GM12878 (cell line): ENCODE measurements around the gene MGA. TPM values are rescaled to one million over a fixed set of nuclear protein-coding genes. Genes with fewer than 3 reads are reported as not detected.

Experiments
- ATAC-seq: fragments of 200-7000 bp; cut with Tn5 transposase; 3 replicates; pipeline ENCODE4 v1.9.1; 2020; ENCODE audit warnings: mild to moderate bottlenecking, moderate library complexity
- BruUV-seq: library from RNA; stranded (reverse); fragments of 400-500 nt; replicated peaks from 2 replicates; lab custom pipeline; 2021; lab: Mats Ljungman, UMichigan
- CTCF ChIA-PET: fragments of 300-600 bp; sonication (Branson Sonifier 250); formaldehyde crosslinking; extraction: SDS; loops from one replicate; lab custom pipeline; 2021; ENCODE audit warnings: inconsistent platforms; lab: Yijun Ruan, JAX
- POLR2A ChIA-PET: fragments of 350-600 bp; formaldehyde crosslinking; extraction: SDS; loops from one replicate; lab custom pipeline; 2021; ENCODE audit warnings: inconsistent platforms; lab: Charles Lee
- RAD21 ChIA-PET: fragments of 300-600 bp; sonication (Branson Sonifier 250); formaldehyde crosslinking; loops from one replicate; lab custom pipeline; 2023; ENCODE audit warnings: antibody characterized with exemption; ENCODE audit not compliant: unreplicated experiment; lab: Charles Lee
- SMC1A ChIA-PET: fragments of 300-600 bp; sonication (Branson Sonifier 250); formaldehyde crosslinking; loops from one replicate; lab custom pipeline; 2023; ENCODE audit not compliant: unreplicated experiment, uncharacterized antibody; lab: Charles Lee
- DNase-seq: peaks from one replicate; pipeline ENCODE4 v3.0.0-alpha.2; 2011; ENCODE audit warnings: low read depth, low spot score
- FAIRE-seq: peaks from 3 replicates; lab custom pipeline; 2011; peaks lifted over from hg19 to GRCh38; lab: Jason Lieb, UNC
- H2AFZ ChIP-seq: 2 replicates; pipeline ENCODE4 v1.6.0; 2011; ENCODE audit warnings: low read depth, low read length, control low read depth; ENCODE audit not compliant: control insufficient read depth
- H3K27ac ChIP-seq: 2 replicates; pipeline ENCODE4 v1.5.1; 2011; ENCODE audit warnings: control low read depth; ENCODE audit not compliant: control insufficient read depth, insufficient read depth
- H3K27me3 ChIP-seq, 2 experiments: replicated peaks in 1 of 2; 2 replicates each; pipeline versions ENCODE4 v1.6.0 to v1.6.1; 2011; ENCODE audit warnings: low read length in 1 of 2; ENCODE audit not compliant: control insufficient read depth in 2 of 2, insufficient read depth in 2 of 2
- H3K36me3 ChIP-seq, 2 experiments: 2 replicates each; pipeline ENCODE4 v1.5.1; 2011; ENCODE audit warnings: low read length in 1 of 2; ENCODE audit not compliant: control insufficient read depth in 2 of 2, insufficient read depth in 2 of 2
- H3K4me1 ChIP-seq: 2 replicates; pipeline ENCODE4 v1.6.1; 2011; ENCODE audit warnings: mild to moderate bottlenecking, low read length, moderate library complexity, mixed read lengths; ENCODE audit not compliant: control insufficient read depth, insufficient read depth
- H3K4me2 ChIP-seq: 2 replicates; pipeline ENCODE4 v1.6.0; 2011; ENCODE audit warnings: control low read depth; ENCODE audit not compliant: control insufficient read depth, insufficient read depth
- H3K4me3 ChIP-seq: fragments of 200-600 bp; sonication (generic); 2 replicates; pipeline ENCODE4 v1.5.1; 2016
- H3K79me2 ChIP-seq: 2 replicates; pipeline ENCODE4 v1.6.0; 2011; ENCODE audit warnings: low read length; ENCODE audit not compliant: control insufficient read depth, insufficient read depth
- H3K9ac ChIP-seq: 2 replicates; pipeline ENCODE4 v1.8.0; 2011; ENCODE audit warnings: low read length, control low read depth, mixed read lengths; ENCODE audit not compliant: control insufficient read depth, insufficient read depth
- H3K9me3 ChIP-seq: replicated peaks from 3 replicates; pipeline ENCODE4 v1.5.1; 2011; ENCODE audit warnings: mild to moderate bottlenecking, low read length; ENCODE audit not compliant: control insufficient read depth, insufficient read depth
- H4K20me1 ChIP-seq: 2 replicates; pipeline ENCODE4 v1.6.0; 2011; ENCODE audit not compliant: control insufficient read depth, insufficient read depth
- BRCA1 ChIP-seq: IDR thresholded peaks from 2 replicates; pipeline ENCODE4 v1.6.1; 2011; ENCODE audit warnings: low read depth, low read length, improper control_type of control experiment
- CEBPB ChIP-seq, 2 experiments: fragments of 150-350 bp in 1 of 2; IDR thresholded peaks; 2 replicates each; pipeline ENCODE4 v1.6.1; 2012 to 2014; ENCODE audit warnings: low read depth in 2 of 2, low read length in 2 of 2, borderline replicate concordance in 1 of 2, inconsistent platforms in 1 of 2
- ETV6 ChIP-seq, 2 experiments: fragments of 450-650 bp in 1 of 2; IDR thresholded peaks in 1 of 2; conservative IDR thresholded peaks in 1 of 2; 2 replicates each; pipeline ENCODE4 v1.6.1; 2014; ENCODE audit warnings: antibody characterized with exemption in 1 of 2, borderline replicate concordance in 1 of 2, low read depth in 1 of 2, mild to moderate bottlenecking in 1 of 2, moderate library complexity in 1 of 2
- FOXM1 ChIP-seq: IDR thresholded peaks from 2 replicates; pipeline ENCODE4 v1.6.1; 2012; ENCODE audit warnings: low read depth, mild to moderate bottlenecking, inconsistent platforms, low read length, moderate library complexity
- IRF4 ChIP-seq: IDR thresholded peaks from 2 replicates; pipeline ENCODE4 v1.6.1; 2011; ENCODE audit warnings: low read depth, low read length
- JUND ChIP-seq: IDR thresholded peaks from 2 replicates; pipeline ENCODE4 v1.6.1; 2012; ENCODE audit warnings: low read depth, mild to moderate bottlenecking, low read length, improper control_type of control experiment, moderate library complexity
- NR2C1 ChIP-seq: fragments of 450-650 bp; IDR thresholded peaks from 2 replicates; pipeline ENCODE4 v1.6.1; 2017; ENCODE audit warnings: antibody characterized with exemption, mild to moderate bottlenecking, moderate library complexity
- WGBS: methylation state at CpG from one replicate; pipeline ENCODE4 v1.1.6; 2016; ENCODE audit warnings: low lambda C conversion rate; ENCODE audit not compliant: insufficient replicate concordance, insufficient coverage; ENCODE audit errors: missing lambda C conversion rate; 5-methylcytosine and 5-hydroxymethylcytosine counted together
- in situ Hi-C: fragments of 300-500 bp; cut with MboI; formaldehyde crosslinking; loops from 9 replicates; pipeline ENCODE4 v1.14.3; 2018; ENCODE audit warnings: mixed read lengths
- intact Hi-C: fragments of 100-400 bp; cut with micrococcal nuclease; formaldehyde crosslinking; loops from one replicate; pipeline ENCODE4 v1.14.2; 2022; ENCODE audit not compliant: unreplicated experiment
- polyA plus RNA-seq, 11 experiments: library from polyadenylated mRNA; depleted of rRNA in 4 of 11; unstranded in 6 of 11; stranded (reverse) in 5 of 11; fragments of >200 nt; fragmentation: Nextera tagmentation in 4 of 11; fragmentation: Illumina TruSeq in 1 of 11; extraction: Ambion mirVana in 4 of 11; extraction: Trizol in 1 of 11; gene quantifications; 1 replicate in 1 of 11; 2 replicates in 10 of 11; pipeline versions ENCODE4 v1.2.1 to v1.2.3, GENCODE V29; 2011 to 2016; ENCODE audit warnings: inconsistent platforms in 2 of 11, missing spikeins in 2 of 11, low read depth in 1 of 11
- total RNA-seq, 4 experiments: library from RNA; depleted of rRNA in 3 of 4; stranded (reverse); fragments of >200 nt in 3 of 4; fragmentation: Illumina TruSeq in 1 of 4; extraction: Trizol in 1 of 4; gene quantifications; 2 replicates each; pipeline versions ENCODE4 v1.2.1 to v1.2.3, GENCODE V29; 2013 to 2021

The MGA gene
- total and polyA plus RNA-seq, 10 of the 15 experiments (the other 5 are each of a cell fraction or from before 2014, with no cell fraction given), result 2.6 to 29.6 (median 17.0) TPM

GRCh38 chr15:41689834-41690233, 29.6 kb downstream of the MGA start:
- no peak overlapping the region for H3K4me3 ChIP-seq
- DNase-seq, result no peak
- H3K9ac ChIP-seq, result no peak overlapping the region
- CTCF ChIA-PET, result interaction anchor here (0.7 to 0.9 kb wide), 3 partner anchors 22 to 228 kb away, joined by 3 to 5 read pairs (median 3); no protein-coding TSS in a partner anchor
- 0 out of 4 replicates have a peak, but pooled peaks cover 0 to 4% of the 10 kb centered on the region in 2 experiments for H3K36me3 ChIP-seq
- TF ChIP-seq CEBPB (IDR thresholded peaks at IDR 0.05; ENCODE audit: borderline replicate concordance in 1 of 2, low read depth in 2 of 2, low read length in 2 of 2) (peak in 1 of 2 experiments; percentile 76; a peak in 1 of 4 replicates), JUND (no peak)
- TF ChIP-seq, all 136 proteins: peak for 1
- no peaks in the 10 kb centered on the region; the same call in 2 of the 3 replicates for H3K9me3 ChIP-seq
- ChIA-PET SMC1A (interaction anchor here (1.0 to 1.8 kb wide), 4 partner anchors 11 to 88 kb away, joined by 3 to 5 read pairs (median 4); no protein-coding TSS in a partner anchor), POLR2A (no interaction called here), RAD21 (interaction anchor here (1.1 kb wide), 1 partner anchor 15 kb away, joined by 3 read pairs; no protein-coding TSS in a partner anchor)
- no peaks in the 10 kb centered on the region for H3K27me3 ChIP-seq
- intact Hi-C loops, result loop anchor here (10.0 kb wide), 2 partner anchors 125 to 225 kb away; no protein-coding TSS in a partner anchor
- no peak overlapping the region for H3K27ac ChIP-seq
- no peak for ATAC-seq
- no peaks in the 10 kb centered on the region for H4K20me1 ChIP-seq
- peaks cover 67% of the 10 kb centered on the region for H3K79me2 ChIP-seq
- 100% methylated on average over 1 of the region's 1 CpG for WGBS
- no peak for FAIRE-seq
- no peak overlapping the region for H2AFZ ChIP-seq
- no TSS peak for BruUV-seq
- in situ Hi-C loops, result no loop called here
- peaks cover 7% of the 10 kb centered on the region; the same call in 1 of the 2 replicates for H3K4me1 ChIP-seq
- H3K4me2 ChIP-seq, result no peak overlapping the region

GRCh38 chr15:41690636-41691035, 30.4 kb downstream of the MGA start:
- ChIA-PET CTCF (interaction anchor here (0.6 kb wide), 1 partner anchor 135 kb away, joined by 3 read pairs; no protein-coding TSS in a partner anchor), POLR2A (interaction anchor here (0.7 kb wide), 2 partner anchors 14 to 814 kb away, joined by 6 read pairs; no protein-coding TSS in a partner anchor), SMC1A (interaction anchor here (1.0 to 1.8 kb wide), 4 partner anchors 10 to 30 kb away, joined by 3 to 5 read pairs (median 4); partner anchors contain the start of gene MGA), RAD21 (interaction anchor here (1.0 to 1.4 kb wide), 3 partner anchors 14 to 225 kb away, joined by 3 read pairs; no protein-coding TSS in a partner anchor)
- intact Hi-C loops, result loop anchor here (10.0 kb wide), 2 partner anchors 124 to 226 kb away; no protein-coding TSS in a partner anchor
- Histone ChIP-seq H3K4me2 (no peak overlapping the region), H3K4me1 (peaks cover 7% of the 10 kb centered on the region; the same call in 1 of the 2 replicates), H3K27me3 (no peaks in the 10 kb centered on the region), H3K36me3 (no peaks in the 10 kb centered on the region), H3K4me3 (no peak overlapping the region), H2AFZ (no peak overlapping the region), H3K27ac (no peak overlapping the region), H4K20me1 (no peaks in the 10 kb centered on the region), H3K9ac (no peak overlapping the region), H3K9me3 (no peaks in the 10 kb centered on the region), H3K79me2 (peaks cover 67% of the 10 kb centered on the region)
- no peak for FAIRE-seq
- no TSS peak for BruUV-seq
- no peak for TF ChIP-seq ETV6 (conservative IDR thresholded peaks at IDR 0.05 in 1 of 2, IDR thresholded peaks at IDR 0.05 in 1 of 2; ENCODE audit: borderline replicate concordance in 1 of 2, low read depth in 1 of 2)
- TF ChIP-seq IRF4, result no peak
- TF ChIP-seq FOXM1, result no peak
- no peak for TF ChIP-seq BRCA1
- TF ChIP-seq NR2C1, result no peak
- no peak for DNase-seq
- ATAC-seq, result peak; percentile 64
- 0% methylated on average over 1 of the region's 1 CpG for WGBS
- in situ Hi-C loops, result no loop called here
